Measurements from ENCODE around the gene MOB2. TPM values are rescaled to one million over a fixed set of nuclear protein-coding genes. Genes with fewer than 3 reads are reported as not detected.

Gene MOB2
- total RNA-seq, 1 donor from 2014 or later, result 33.9 TPM

DNA sequence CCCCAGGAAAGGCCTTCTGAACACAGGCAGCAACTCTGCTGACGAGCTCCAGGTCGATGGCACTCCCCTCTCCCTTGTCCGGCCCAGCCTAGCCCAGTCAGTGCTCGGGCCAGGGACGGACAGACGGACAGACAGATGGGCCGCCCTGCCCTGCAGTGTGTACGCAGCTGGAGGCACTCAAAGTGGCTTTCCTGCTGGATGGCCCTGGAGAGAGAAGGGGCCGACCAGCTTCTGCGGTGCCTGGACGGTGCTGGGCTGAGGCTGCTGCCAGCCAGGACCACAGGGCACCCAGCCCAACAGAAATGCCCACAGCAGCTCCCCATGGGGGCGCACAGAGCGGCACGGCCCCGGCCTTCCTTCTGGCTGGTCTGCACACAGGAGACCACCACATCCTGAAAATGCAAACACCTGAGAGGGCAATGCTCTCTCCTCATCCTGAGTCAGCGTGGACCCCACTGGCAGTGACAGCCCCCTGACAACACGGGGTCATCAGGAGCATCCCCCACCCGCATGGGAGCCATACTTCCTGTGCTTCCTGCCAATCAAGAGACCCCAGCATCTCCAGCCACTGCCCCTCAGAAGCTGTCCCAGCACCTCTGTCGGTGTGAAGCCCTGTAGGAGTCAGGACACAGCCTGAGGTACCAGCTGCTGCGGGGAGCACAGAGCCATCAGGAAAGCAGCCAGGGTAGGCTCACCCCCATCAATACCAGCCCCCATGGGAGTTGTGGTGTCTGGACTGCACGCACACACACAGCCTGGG, 692 bp upstream of the MOB2 start:
- no peak for DNase-seq (ENCODE audit: low spot score)

DNA sequence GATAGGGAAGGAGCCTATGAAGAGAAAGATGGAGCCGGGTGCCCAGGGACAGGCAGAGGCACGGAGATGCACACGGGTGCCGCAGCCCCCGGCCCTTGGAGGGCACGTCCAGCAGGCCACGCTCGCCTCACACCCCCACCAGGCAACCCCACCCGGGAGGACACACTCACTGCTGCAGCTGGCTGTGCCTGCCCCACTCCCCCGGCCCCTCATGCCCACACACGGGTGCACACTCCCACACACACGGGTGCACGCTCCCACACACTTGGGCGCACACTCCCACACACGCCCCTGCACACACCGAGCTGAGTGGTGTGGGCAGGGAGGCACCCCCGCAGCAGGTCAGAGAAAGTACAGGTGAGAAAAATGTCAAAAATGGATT, 1.1 kb downstream of the MOB2 start:
- DNase-seq (ENCODE audit: low spot score), result no peak

DNA sequence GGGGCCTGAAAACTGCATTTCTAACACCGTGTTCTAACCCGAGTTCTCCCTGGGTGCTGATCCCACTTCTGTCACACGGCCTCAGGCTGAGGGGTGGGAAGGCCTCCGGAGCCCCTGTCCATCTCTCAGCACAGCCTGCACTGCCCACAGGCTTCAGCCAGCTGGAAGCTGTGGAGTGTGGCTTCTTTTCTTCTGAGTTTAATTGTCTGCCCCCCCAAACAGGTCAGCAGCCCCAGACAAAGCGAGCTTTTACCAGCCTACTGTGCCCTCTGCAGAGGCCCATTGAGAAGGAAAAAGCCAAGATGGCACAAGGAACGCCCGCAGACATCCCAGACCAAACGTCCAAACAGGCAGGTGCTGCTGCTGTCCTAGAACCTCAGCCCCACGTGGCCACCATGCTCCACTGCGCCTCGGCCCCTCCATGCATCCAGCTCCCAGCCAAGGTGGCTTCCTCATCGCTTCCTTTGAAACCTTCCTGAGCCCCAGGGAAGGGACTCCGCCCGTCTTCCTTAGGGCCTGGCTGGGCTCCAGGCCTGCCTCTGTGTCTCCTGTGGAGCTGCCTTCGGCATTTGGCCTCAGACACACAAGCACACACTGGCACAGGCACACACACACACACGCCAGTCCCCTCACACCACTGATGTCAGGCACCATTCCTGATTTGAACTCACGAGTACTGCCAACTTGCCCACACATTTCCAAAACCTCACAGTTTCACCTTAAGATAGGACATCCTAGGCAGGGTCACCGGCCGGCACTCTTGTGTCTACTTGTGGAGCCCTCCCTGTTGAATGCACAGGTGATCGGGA, 1.7 kb downstream of the MOB2 start:
- DNase-seq (ENCODE audit: low spot score), result no peak

DNA sequence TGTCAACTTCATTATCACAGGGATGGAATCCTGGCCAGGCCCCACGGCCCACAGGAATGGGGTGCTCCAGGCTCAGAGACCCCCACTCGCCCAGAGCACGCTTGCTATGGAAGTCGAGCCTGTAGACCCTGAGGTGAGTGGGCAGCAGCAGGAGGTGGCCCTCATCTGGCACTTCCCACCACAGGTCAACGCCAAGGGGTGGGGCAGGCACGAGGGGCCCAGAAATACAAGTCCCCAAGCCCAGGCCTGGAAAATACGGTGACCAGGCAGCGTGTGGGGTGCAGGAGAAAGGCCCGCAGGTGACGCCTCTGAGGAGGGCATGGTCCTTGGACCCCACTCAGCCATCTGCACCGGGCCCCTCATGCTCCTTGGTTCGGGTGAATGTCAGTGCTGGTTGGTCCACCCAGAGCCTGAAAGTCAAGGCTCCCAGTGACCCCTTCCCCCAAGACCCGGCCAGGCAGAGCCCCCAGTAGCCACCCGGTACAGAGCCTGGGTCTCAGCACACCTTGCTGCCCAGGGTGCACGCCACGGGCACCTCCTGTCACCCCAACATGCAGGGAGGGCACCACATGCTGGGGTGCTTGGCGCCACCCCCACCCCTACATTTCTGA, 2.4 kb downstream of the MOB2 start:
- DNase-seq (ENCODE audit: low spot score), result no peak

- DNase-seq (ENCODE audit: low spot score), result no peak
Observed at GRCh38 chr11:1483445-1483961, 3.1 kb downstream of the MOB2 start.

GRCh38 chr11:1482581-1483444, 3.8 kb downstream of the MOB2 start:
- no peak for DNase-seq (ENCODE audit: low spot score)

- no peak for DNase-seq (ENCODE audit: low spot score)
Observed at GRCh38 chr11:1481861-1482441, 4.6 kb downstream of the MOB2 start.

- peak; percentile 22 for DNase-seq (ENCODE audit: low spot score)
Observed at GRCh38 chr11:1481483-1481825, 5.1 kb downstream of the MOB2 start.

- DNase-seq (ENCODE audit: low spot score), result no peak
Observed at GRCh38 chr11:1480555-1481482, 5.8 kb downstream of the MOB2 start.

- DNase-seq (ENCODE audit: low spot score), result no peak
Observed at GRCh38 chr11:1480191-1480554, 6.4 kb downstream of the MOB2 start.

- DNase-seq (ENCODE audit: low spot score), result no peak
Observed at GRCh38 chr11:1479678-1480118, 6.9 kb downstream of the MOB2 start.

- no peak for DNase-seq (ENCODE audit: low spot score)
Observed at GRCh38 chr11:1479006-1479677, 7.4 kb downstream of the MOB2 start.

GRCh38 chr11:1478544-1478943, 8.0 kb downstream of the MOB2 start:
- DNase-seq (ENCODE audit: low spot score), result no peak

GRCh38 chr11:1478011-1478410, 8.6 kb downstream of the MOB2 start:
- no peak for DNase-seq (ENCODE audit: low spot score)

DNA sequence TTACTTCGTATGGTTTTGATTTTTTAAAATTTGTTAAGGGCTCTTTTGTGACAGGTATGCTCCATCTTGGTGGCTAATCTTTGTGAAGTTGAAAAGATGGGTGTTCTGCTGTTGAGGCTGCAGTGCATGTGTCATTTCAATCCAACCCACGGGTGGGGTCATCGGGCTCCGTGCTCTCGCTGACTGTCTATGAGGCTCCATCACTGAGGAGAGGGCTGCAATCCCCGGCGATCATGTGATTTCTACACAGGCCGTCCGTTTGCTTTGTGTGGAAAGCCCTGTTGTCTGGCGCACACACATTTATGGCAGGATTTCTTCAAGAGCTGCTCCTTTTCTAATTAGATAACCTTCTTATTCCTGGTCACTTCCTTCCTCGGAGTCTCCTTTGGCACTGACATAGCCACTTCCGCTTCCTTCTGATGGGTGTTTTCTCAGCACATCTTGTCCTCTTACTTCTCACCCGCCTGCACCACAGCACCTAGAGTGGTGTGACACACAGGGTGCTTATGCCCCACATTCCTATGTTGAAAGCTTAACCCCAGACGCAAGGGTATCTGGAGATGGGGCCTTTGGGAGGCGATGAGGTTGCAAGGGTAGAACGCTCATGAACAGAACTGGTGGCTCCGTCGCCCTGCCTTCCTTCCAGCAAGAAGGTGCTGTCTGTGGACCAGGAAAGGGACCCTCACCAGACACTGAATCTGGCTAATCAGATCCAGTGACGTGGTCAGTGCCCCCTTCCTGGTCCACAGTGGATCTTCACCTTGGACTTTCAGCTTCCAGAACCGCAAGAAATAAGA, 9.4 kb downstream of the MOB2 start:
- no peak for DNase-seq (ENCODE audit: low spot score)

- no peak for DNase-seq (ENCODE audit: low spot score)
Observed at GRCh38 chr11:1475841-1476240, 10.7 kb downstream of the MOB2 start.

- no peak for DNase-seq (ENCODE audit: low spot score)
Observed at GRCh38 chr11:1473786-1474185, 12.8 kb downstream of the MOB2 start.

- no peak for DNase-seq (ENCODE audit: low spot score)
Observed at GRCh38 chr11:1473011-1473628, 13.5 kb downstream of the MOB2 start.
